ENCODE results near the gene ZNF189. TPM values are rescaled to one million over a fixed set of nuclear protein-coding genes. Genes with fewer than 3 reads are reported as not detected.

The ZNF189 gene
- polyA plus RNA-seq (2011; rRNA removed), result 13.9 and 14.0 TPM in 2 replicates
- 1.2 and 1.3 TPM in 2 replicates for polyA plus RNA-seq (2012; cell fraction: cytosol; rRNA removed)
- polyA plus RNA-seq (2012; cell fraction: nucleus; rRNA removed), result 1.3 and 2.3 TPM in 2 replicates
- polyA plus RNA-seq (2017; fragmentation: RNase III; extraction: RNeasy Plus Mini Kit Qiagen cat#74134 plus additional on column Dnase treatment), result 8.3 to 9.6 TPM (median 8.8 TPM) in 3 replicates
- 5.4 and 6.5 TPM in 2 replicates for polyA minus RNA-seq (2011; rRNA and poly(A)+ RNA removed)

DNA sequence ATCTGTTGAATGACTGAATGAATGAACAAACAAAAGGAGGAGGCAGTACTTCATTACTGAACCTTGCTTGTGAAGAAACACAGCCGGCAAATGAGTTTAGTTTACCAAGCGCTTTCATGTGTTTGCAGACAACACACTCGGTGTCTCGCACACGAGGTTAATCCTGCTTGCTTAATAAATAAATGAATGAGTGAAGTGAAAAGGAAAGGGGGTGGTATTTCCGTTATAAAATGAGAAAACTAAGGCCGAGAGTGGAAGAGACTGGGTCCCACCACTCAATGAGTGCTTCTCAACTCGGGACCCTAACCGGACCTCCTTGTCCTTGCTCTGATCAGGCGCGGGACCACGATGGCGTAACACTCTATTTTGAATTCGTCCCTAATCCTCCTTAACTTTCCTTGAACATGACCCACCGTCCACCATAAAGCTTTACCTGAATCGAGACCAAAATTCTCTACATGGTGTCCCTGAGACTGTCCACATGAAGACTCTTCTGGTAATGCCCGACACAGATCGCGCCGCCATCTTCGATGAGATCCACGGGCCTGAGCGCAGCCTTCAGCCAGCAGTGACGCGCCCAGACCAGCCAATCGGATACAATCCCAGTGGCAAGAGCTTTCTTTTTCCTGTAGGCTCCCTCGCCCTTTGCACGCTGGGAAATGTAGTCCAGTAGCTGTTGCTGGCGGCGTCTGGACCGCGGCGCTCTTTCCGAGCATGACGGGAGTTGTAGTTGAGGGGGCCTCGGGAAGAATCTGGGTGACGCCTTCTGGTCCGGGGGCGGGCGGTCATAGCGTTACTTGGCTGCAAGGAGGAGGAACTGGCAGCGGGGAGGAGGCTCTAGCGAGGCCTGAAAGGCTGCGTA, at the start of gene ZNF189, which contains the start of gene MRPL50:
Gene ZNF189 (plus strand): TSS at position 784 of the 862 bp plus-strand sequence. CDS start 306 bp downstream, outside the sequence.
Gene MRPL50 (minus strand): TSS at position 551 of the 862 bp plus-strand sequence. CDS start 26 bp downstream, at position 525.
- ChIA-PET CTCF (interaction anchor here (1.3 to 2.4 kb wide), 4 partner anchors 10 to 132 kb away, joined by 4 to 17 read pairs (median 4); no protein-coding TSS in a partner anchor), POLR2A (interaction anchor here (0.6 to 1.3 kb wide), 21 partner anchors 10 to 279 kb away, joined by 3 to 12 read pairs (median 5); partner anchors contain the start of gene RNF20)
- WGBS (ENCODE audit: missing lambda C conversion rate), result 1% methylated on average over 37 of the region's 44 CpGs
- ATAC-seq (peak; percentile 99), FAIRE-seq (no peak), DNase-seq (ENCODE audit: low read depth in 1 of 2, low spot score in 1 of 2) (peak; percentile 96 to 98)
- Histone ChIP-seq H3K4me1 (peaks cover 10% of the 10 kb centered on the region; the same call in 1 of the 3 replicates), H3K4me2 (peak within 1 kb of the TSS; percentile 95), H3K27ac (peak within 1 kb of the TSS; percentile 89 to 95), H3K4me3 (peak within 1 kb of the TSS; percentile 56), H3K9me3 (peaks cover 63% of the 10 kb centered on the region)
- 0 out of 2 replicates have a peak, but pooled peaks have one; percentile 60 for TF ChIP-seq PHF8 (IDR thresholded peaks at IDR 0.05; ENCODE audit: borderline replicate concordance, low read depth)
- no peak for TF ChIP-seq RAD21 (conservative IDR thresholded peaks at IDR 0.05 in 1 of 2, IDR thresholded peaks at IDR 0.05 in 1 of 2)
- TF ChIP-seq, protein P1, sequence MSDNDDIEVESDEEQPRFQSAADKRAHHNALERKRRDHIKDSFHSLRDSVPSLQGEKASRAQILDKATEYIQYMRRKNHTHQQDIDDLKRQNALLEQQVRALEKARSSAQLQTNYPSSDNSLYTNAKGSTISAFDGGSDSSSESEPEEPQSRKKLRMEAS (IDR thresholded peaks at IDR 0.05), result peak; percentile 44
- no peak; a peak in 1 of 4 replicates for TF ChIP-seq CEBPB (IDR thresholded peaks at IDR 0.05)
- TF ChIP-seq RFX5 (IDR thresholded peaks at IDR 0.05), result peak; percentile 52; the same call in 1 of the 2 replicates
- TF ChIP-seq, protein P2, sequence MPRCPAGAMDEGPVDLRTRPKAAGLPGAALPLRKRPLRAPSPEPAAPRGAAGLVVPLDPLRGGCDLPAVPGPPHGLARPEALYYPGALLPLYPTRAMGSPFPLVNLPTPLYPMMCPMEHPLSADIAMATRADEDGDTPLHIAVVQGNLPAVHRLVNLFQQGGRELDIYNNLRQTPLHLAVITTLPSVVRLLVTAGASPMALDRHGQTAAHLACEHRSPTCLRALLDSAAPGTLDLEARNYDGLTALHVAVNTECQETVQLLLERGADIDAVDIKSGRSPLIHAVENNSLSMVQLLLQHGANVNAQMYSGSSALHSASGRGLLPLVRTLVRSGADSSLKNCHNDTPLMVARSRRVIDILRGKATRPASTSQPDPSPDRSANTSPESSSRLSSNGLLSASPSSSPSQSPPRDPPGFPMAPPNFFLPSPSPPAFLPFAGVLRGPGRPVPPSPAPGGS (IDR thresholded peaks at IDR 0.05), result 0 out of 3 replicates have a peak, but pooled peaks have one; percentile 31
- TF ChIP-seq HOXA7 (CRISPR knock-in tag; IDR thresholded peaks at IDR 0.05), result 0 out of 2 replicates have a peak, but pooled peaks have one; percentile 42
- TF ChIP-seq HEYL (CRISPR knock-in tag; IDR thresholded peaks at IDR 0.05), result no peak
- no peak for TF ChIP-seq HOXB13 (CRISPR knock-in tag; IDR thresholded peaks at IDR 0.05; ENCODE audit: low read depth)
- TF ChIP-seq JUN (IDR thresholded peaks at IDR 0.05), result peak; percentile 63 to 64; a peak in 3 of 5 replicates
- peak; percentile 74 for TF ChIP-seq POLR2A (IDR thresholded peaks at IDR 0.05; ENCODE audit: low read length)

DNA sequence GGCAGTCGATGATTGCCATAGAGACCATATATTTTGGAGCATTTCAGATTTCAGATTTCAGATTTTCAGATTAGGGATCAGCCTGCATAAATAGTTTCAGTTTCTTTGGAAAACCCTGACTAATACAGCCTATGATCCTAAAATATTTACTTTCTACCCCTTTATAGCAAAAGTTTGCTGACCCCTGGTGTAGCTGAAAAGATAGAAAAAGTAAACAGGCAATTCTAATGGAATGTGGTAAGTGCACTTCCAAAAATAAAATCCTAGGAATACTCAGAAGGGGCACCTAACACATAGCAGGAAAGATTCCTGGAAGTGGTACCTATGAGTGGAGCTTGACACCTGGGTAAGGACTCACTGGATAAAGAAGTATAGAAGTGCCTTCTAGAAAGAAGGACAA, 48.4 kb upstream of the ZNF189 start:
- Histone ChIP-seq H3K4me1 (peaks cover 23% of the 10 kb centered on the region), H3K4me3 (no peak overlapping the region), H3K27ac (peak overlapping the region in 1 of 2 experiments; percentile 55; a peak in 3 of 6 replicates), H3K9me3 (peaks cover 3% of the 10 kb centered on the region; the same call in 2 of the 3 replicates), H3K4me2 (no peak overlapping the region)
- ATAC-seq, result no peak
- 10% methylated on average over 1 of the region's 1 CpG for WGBS (ENCODE audit: missing lambda C conversion rate)
- no peak for FAIRE-seq
- TF ChIP-seq RCOR1 (IDR thresholded peaks at IDR 0.05; ENCODE audit: low read depth, low read length), result no peak
- no peak for TF ChIP-seq MAFK (IDR thresholded peaks at IDR 0.05; ENCODE audit: partially characterized antibody)
- TF ChIP-seq JUN (IDR thresholded peaks at IDR 0.05), result no peak
- TF ChIP-seq EHF (CRISPR knock-in tag; IDR thresholded peaks at IDR 0.05), result no peak
- TF ChIP-seq POLR2A (IDR thresholded peaks at IDR 0.05; ENCODE audit: low read length), result no peak
- TF ChIP-seq KDM5A (IDR thresholded peaks at IDR 0.05), result no peak
- no peak for TF ChIP-seq JUNB (IDR thresholded peaks at IDR 0.05)
- TF ChIP-seq CEBPB (IDR thresholded peaks at IDR 0.05), result no peak
- TF ChIP-seq POLR2AphosphoS2 (conservative IDR thresholded peaks at IDR 0.05; ENCODE audit: low read length), result no peak
- TF ChIP-seq, protein P3, sequence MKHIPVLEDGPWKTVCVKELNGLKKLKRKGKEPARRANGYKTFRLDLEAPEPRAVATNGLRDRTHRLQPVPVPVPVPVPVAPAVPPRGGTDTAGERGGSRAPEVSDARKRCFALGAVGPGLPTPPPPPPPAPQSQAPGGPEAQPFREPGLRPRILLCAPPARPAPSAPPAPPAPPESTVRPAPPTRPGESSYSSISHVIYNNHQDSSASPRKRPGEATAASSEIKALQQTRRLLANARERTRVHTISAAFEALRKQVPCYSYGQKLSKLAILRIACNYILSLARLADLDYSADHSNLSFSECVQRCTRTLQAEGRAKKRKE (CRISPR knock-in tag; IDR thresholded peaks at IDR 0.05; ENCODE audit: low read depth), result no peak
- CTCF ChIA-PET, result interaction anchor here (1.2 to 1.4 kb wide), 2 partner anchors 21 to 34 kb away, joined by 3 to 6 read pairs; no protein-coding TSS in a partner anchor
- POLR2A ChIA-PET, result no interaction called here
- DNase-seq (ENCODE audit: low read depth in 1 of 2, low spot score in 1 of 2), result no peak

Measured in A549 (cell line).